Gastrocnemius medialis (tissue), 4 donors: ENCODE results near the gene ARTN.

ENCODE experiments used
- CTCF ChIP-seq, 5 experiments: fragments of 450-650 bp in 3 of 5; fragments of 200-600 bp in 2 of 5; sonication (generic) in 2 of 5; IDR thresholded peaks in 4 of 5; conservative IDR thresholded peaks in 1 of 5; 1 replicate in 4 of 5; 2 replicates in 1 of 5; pipeline ENCODE4 v1.5.1; 2016 to 2019; ENCODE audit warnings: antibody characterized with exemption in 5 of 5, mild to moderate bottlenecking in 3 of 5, moderate library complexity in 3 of 5
- POLR2A ChIP-seq, 2 donors: fragments of 450-650 bp; IDR thresholded peaks; one replicate each; pipeline ENCODE4 v1.6.1; 2017; ENCODE audit warnings: antibody characterized with exemption in 2 of 2, mild to moderate bottlenecking in 2 of 2, moderate library complexity in 2 of 2

GRCh38 chr1:43963006-43963405 lies 29.4 kb downstream of the ARTN start:
- TF ChIP-seq CTCF (IDR thresholded peaks at IDR 0.05 in 4 of 5, conservative IDR thresholded peaks at IDR 0.05 in 1 of 5) (no peak), POLR2A (IDR thresholded peaks at IDR 0.05) (no peak)
